ENCODE data around the gene HMGCS1.

Gene HMGCS1

DNA sequence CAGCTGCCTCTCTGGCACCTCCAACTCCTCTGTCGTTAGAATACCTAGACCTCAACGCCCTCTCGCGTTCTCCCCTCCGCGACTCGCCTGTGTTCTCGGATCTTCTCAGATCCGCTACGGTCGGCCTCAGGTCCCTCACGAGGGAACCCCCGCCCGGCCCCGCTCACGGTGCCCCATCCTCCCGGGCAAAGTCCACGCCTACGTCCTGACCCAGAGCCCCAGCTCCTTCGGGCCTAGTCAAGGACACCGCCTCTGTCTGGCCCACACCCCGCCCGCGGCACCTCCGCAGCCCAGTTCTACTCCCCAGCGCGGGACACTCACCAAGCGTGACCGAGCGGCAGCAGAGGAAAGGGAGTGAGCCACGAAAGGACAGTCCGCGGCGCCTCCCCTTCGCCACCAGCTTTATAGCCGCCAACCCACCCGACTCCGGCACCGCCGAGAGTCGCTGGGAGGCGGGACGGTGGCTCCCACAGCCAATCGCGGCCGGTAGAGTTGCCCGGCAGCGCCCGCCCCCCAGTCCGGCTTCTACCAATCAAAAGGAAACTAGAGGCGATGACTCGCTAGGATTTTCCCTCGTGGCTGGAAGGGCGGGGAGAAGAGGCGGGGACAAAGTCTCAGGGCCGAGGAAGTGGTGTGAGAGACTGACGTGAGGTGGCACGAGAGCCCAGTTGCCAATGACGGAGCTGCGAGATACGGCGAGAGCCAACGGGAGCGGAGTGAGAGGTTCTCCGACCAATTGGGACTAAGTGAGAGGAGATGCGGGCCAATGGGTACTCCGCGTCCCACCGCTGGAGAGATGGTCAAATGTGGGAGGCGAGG lies at the start of gene HMGCS1:
Gene HMGCS1 (minus strand): TSS at position 378 of the 819 bp plus-strand sequence. CDS start 14,447 bp downstream, outside the sequence.
- CTCF ChIA-PET = interaction anchor here (0.5 to 1.0 kb wide), 5 partner anchors 76 to 195 kb away, joined by 3 to 4 read pairs (median 4); partner anchors contain the start of gene TMEM267
- POLR2A ChIA-PET (ENCODE audit: low non-redundant PET) = interaction anchor here (0.9 to 1.0 kb wide), 2 partner anchors 192 to 202 kb away, joined by 3 to 5 read pairs; partner anchors contain the start of gene C5orf34
- DNase-seq (ENCODE audit: low spot score) = peak; percentile 100
- TF ChIP-seq, protein P1, sequence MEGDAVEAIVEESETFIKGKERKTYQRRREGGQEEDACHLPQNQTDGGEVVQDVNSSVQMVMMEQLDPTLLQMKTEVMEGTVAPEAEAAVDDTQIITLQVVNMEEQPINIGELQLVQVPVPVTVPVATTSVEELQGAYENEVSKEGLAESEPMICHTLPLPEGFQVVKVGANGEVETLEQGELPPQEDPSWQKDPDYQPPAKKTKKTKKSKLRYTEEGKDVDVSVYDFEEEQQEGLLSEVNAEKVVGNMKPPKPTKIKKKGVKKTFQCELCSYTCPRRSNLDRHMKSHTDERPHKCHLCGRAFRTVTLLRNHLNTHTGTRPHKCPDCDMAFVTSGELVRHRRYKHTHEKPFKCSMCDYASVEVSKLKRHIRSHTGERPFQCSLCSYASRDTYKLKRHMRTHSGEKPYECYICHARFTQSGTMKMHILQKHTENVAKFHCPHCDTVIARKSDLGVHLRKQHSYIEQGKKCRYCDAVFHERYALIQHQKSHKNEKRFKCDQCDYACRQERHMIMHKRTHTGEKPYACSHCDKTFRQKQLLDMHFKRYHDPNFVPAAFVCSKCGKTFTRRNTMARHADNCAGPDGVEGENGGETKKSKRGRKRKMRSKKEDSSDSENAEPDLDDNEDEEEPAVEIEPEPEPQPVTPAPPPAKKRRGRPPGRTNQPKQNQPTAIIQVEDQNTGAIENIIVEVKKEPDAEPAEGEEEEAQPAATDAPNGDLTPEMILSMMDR (conservative IDR thresholded peaks at IDR 0.05; ENCODE audit: low read depth) = no peak
- H3K27ac ChIP-seq = peak within 1 kb of the TSS; percentile 93

DNA sequence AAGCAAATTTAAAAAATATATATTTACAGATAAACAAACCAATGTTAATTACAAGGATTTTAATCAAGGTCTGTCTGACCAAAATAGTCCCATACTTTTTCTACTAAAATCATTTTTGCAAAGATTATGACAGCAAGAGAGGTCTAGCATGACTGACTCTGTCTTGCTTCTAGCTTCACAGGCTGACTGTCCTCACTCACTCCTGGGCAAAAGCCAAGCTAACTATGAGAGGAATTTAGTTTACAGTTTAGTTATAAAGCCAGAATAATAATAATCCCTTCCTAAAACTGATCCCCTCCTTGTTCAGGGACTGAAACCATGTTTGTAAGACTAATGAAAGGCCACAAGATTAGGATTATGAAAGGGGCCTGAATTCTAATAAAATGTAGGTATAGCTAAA lies 45.5 kb upstream of the HMGCS1 start:
- no peak for DNase-seq (ENCODE audit: low spot score)
- ChIA-PET POLR2A (ENCODE audit: low non-redundant PET) (no interaction called here), CTCF (interaction anchor here (0.6 kb wide), 1 partner anchor 19 kb away, joined by 3 read pairs; no protein-coding TSS in a partner anchor)
- no peak overlapping the region for H3K27ac ChIP-seq
- TF ChIP-seq, protein P1 (conservative IDR thresholded peaks at IDR 0.05; ENCODE audit: low read depth) = no peak

GRCh38 chr5:43358301-43358700 lies 45.1 kb upstream of the HMGCS1 start:
- CTCF ChIA-PET = interaction anchor here (0.6 kb wide), 1 partner anchor 19 kb away, joined by 3 read pairs; no protein-coding TSS in a partner anchor
- POLR2A ChIA-PET (ENCODE audit: low non-redundant PET) = no interaction called here
- no peak for DNase-seq (ENCODE audit: low spot score)
- no peak overlapping the region for H3K27ac ChIP-seq
- TF ChIP-seq, protein P1 (conservative IDR thresholded peaks at IDR 0.05; ENCODE audit: low read depth) = no peak

GRCh38 chr5:43357878-43358281 lies 44.7 kb upstream of the HMGCS1 start:
- POLR2A ChIA-PET (ENCODE audit: low non-redundant PET) = no interaction called here

GRCh38 chr5:43357067-43357466 lies 43.9 kb upstream of the HMGCS1 start:
- H3K27ac ChIP-seq = no peak overlapping the region
- TF ChIP-seq, protein P1 (conservative IDR thresholded peaks at IDR 0.05; ENCODE audit: low read depth) = no peak
- POLR2A ChIA-PET (ENCODE audit: low non-redundant PET) = no interaction called here
- no peak for DNase-seq (ENCODE audit: low spot score)
- CTCF ChIA-PET = no interaction called here

More at GRCh38 chr5:43357878-43358281, 44.7 kb upstream of the HMGCS1 start:
- no peak overlapping the region for H3K27ac ChIP-seq
- TF ChIP-seq, protein P1 (conservative IDR thresholded peaks at IDR 0.05; ENCODE audit: low read depth) = no peak
- CTCF ChIA-PET = no interaction called here
- no peak for DNase-seq (ENCODE audit: low spot score)

- POLR2A ChIA-PET (ENCODE audit: low non-redundant PET) = no interaction called here
- no peak overlapping the region for H3K27ac ChIP-seq
- CTCF ChIA-PET = interaction anchor here (0.6 kb wide), 1 partner anchor 190 kb away, joined by 7 read pairs; no protein-coding TSS in a partner anchor
- TF ChIP-seq, protein P1 (conservative IDR thresholded peaks at IDR 0.05; ENCODE audit: low read depth) = no peak
- no peak for DNase-seq (ENCODE audit: low spot score)
Observed at GRCh38 chr5:43354774-43355173, 41.6 kb upstream of the HMGCS1 start.
